Measurements from ENCODE around the gene RFC4. TPM values are rescaled to one million over a fixed set of nuclear protein-coding genes. Genes with fewer than 3 reads are reported as not detected.
A peak's percentile ranks its signal among the peaks of the same experiment; 100 is the strongest.

The RFC4 gene
- total and polyA plus RNA-seq, 8 donors: 3.2 to 121 (median 25.2) TPM; not detected in 1

- Histone ChIP-seq H3K27me3 (no peaks in the 10 kb centered on the region), H3K36me3 (peaks cover 58 to 82% (median 72%) of the 10 kb centered on the region in 4 donors), H3K4me3 (peak overlapping the region in 2 of 4 donors; percentile 74 to 98), H3K4me1 (peaks cover 40 to 62% (median 51%) of the 10 kb centered on the region in 4 donors), H3K27ac (peak overlapping the region in 1 of 5 donors; percentile 16), H3K9me3 (no peaks in the 10 kb centered on the region)
- WGBS, 5 donors: 33 to 49% (median 45%) methylated on average over 15 of the region's 15 CpGs
- no peak for DNase-seq
- intact Hi-C loops (cut with DNase I; ENCODE audit: low total_unique reads): loop anchor here (10.0 kb wide), 1 partner anchor 213 kb away; the partner anchor contains the start of gene DNAJB11
- no peak for TF ChIP-seq POLR2A (IDR thresholded peaks at IDR 0.05)
- TF ChIP-seq EP300 (IDR thresholded peaks at IDR 0.05): no peak
- TF ChIP-seq POLR2AphosphoS5 (IDR thresholded peaks at IDR 0.05): no peak
- TF ChIP-seq, protein P1, sequence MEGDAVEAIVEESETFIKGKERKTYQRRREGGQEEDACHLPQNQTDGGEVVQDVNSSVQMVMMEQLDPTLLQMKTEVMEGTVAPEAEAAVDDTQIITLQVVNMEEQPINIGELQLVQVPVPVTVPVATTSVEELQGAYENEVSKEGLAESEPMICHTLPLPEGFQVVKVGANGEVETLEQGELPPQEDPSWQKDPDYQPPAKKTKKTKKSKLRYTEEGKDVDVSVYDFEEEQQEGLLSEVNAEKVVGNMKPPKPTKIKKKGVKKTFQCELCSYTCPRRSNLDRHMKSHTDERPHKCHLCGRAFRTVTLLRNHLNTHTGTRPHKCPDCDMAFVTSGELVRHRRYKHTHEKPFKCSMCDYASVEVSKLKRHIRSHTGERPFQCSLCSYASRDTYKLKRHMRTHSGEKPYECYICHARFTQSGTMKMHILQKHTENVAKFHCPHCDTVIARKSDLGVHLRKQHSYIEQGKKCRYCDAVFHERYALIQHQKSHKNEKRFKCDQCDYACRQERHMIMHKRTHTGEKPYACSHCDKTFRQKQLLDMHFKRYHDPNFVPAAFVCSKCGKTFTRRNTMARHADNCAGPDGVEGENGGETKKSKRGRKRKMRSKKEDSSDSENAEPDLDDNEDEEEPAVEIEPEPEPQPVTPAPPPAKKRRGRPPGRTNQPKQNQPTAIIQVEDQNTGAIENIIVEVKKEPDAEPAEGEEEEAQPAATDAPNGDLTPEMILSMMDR (IDR thresholded peaks at IDR 0.05): no peak
These were observed 18.4 kb downstream of the RFC4 start for GRCh38 chr3:186787642-186788481.

- TF ChIP-seq POLR2AphosphoS5 (IDR thresholded peaks at IDR 0.05): no peak
- no peak for TF ChIP-seq POLR2A (IDR thresholded peaks at IDR 0.05)
- TF ChIP-seq, protein P1 (IDR thresholded peaks at IDR 0.05): no peak
- TF ChIP-seq EP300 (IDR thresholded peaks at IDR 0.05): no peak
- H3K27ac ChIP-seq: peak overlapping the region in 2 of 5 donors; percentile 34 to 36
- intact Hi-C loops (cut with DNase I; ENCODE audit: low total_unique reads): loop anchor here (10.0 kb wide), 1 partner anchor 212 kb away; the partner anchor contains the start of gene DNAJB11
- H3K36me3 ChIP-seq: peaks cover 58 to 72% (median 69%) of the 10 kb centered on the region in 4 donors
- H3K27me3 ChIP-seq: no peaks in the 10 kb centered on the region
- no peaks in the 10 kb centered on the region for H3K9me3 ChIP-seq
- no peak for DNase-seq
- H3K4me1 ChIP-seq: peaks cover 40 to 69% (median 56%) of the 10 kb centered on the region in 4 donors
- peak overlapping the region in 3 of 4 donors; percentile 65 to 98 (median 74) for H3K4me3 ChIP-seq
- 31 to 44% (median 39%) methylated on average over 3 of the region's 3 CpGs for WGBS, 5 donors
These were observed 19.4 kb downstream of the RFC4 start for GRCh38 chr3:186786922-186787321.

DNA sequence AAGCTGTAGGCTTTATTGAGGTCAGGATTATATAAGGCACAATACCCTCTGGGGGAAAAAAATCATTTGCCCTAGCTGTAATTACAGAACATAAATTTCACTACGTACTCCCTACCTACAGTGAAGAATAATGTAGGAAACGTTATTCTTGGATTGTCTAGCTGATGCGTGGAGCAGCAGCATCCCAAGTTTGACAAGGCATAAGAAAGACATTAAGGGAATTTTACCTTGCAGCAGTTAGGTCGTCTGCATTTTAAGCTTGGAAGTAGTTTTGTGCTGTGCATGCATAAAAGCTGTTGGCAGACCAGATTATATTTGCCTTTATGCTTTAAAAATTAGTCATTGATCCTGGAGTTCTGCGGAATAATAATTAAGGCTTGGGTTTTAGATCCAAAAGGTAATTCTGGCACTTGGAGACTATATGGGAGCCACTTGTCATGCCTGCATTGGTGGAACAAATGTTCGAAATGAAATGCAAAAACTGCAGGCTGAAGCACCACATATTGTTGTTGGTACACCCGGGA, 20.7 kb downstream of the RFC4 start:
- H3K4me3 ChIP-seq: peak overlapping the region; percentile 65 to 98 (median 80)
- intact Hi-C loops (cut with DNase I; ENCODE audit: low total_unique reads): loop anchor here (10.0 kb wide), 1 partner anchor 211 kb away; the partner anchor contains the start of gene DNAJB11
- WGBS, 5 donors: 8 to 12% (median 11%) methylated on average over 7 of the region's 7 CpGs
- no peaks in the 10 kb centered on the region for H3K9me3 ChIP-seq
- DNase-seq: no peak
- no peaks in the 10 kb centered on the region for H3K27me3 ChIP-seq
- H3K36me3 ChIP-seq: peaks cover 58 to 64% (median 63%) of the 10 kb centered on the region in 4 donors
- peak overlapping the region in 3 of 5 donors; percentile 98 to 99 (median 98) for H3K27ac ChIP-seq
- no peak for TF ChIP-seq POLR2AphosphoS5 (IDR thresholded peaks at IDR 0.05)
- TF ChIP-seq EP300 (IDR thresholded peaks at IDR 0.05): no peak
- TF ChIP-seq, protein P1 (IDR thresholded peaks at IDR 0.05): no peak
- no peak for TF ChIP-seq POLR2A (IDR thresholded peaks at IDR 0.05)
- H3K4me1 ChIP-seq: peaks cover 40 to 68% (median 56%) of the 10 kb centered on the region in 4 donors

- Histone ChIP-seq H3K4me3 (peak overlapping the region; percentile 65 to 98 (median 80)), H3K36me3 (peaks cover 54 to 58% (median 57%) of the 10 kb centered on the region in 4 donors), H3K9me3 (no peaks in the 10 kb centered on the region), H3K27me3 (no peaks in the 10 kb centered on the region), H3K4me1 (peaks cover 40 to 62% (median 53%) of the 10 kb centered on the region in 4 donors), H3K27ac (peak overlapping the region in 4 of 5 donors; percentile 98 to 99 (median 98))
- intact Hi-C loops (cut with DNase I; ENCODE audit: low total_unique reads): loop anchor here (10.0 kb wide), 1 partner anchor 210 kb away; the partner anchor contains the start of gene DNAJB11
- TF ChIP-seq POLR2AphosphoS5 (IDR thresholded peaks at IDR 0.05) (no peak), POLR2A (IDR thresholded peaks at IDR 0.05) (no peak), EP300 (IDR thresholded peaks at IDR 0.05) (no peak)
- TF ChIP-seq, protein P1 (IDR thresholded peaks at IDR 0.05): no peak
- WGBS, 5 donors: 3 to 7% (median 6%) methylated on average over 7 of the region's 7 CpGs
- peak in 1 of 2 donors; percentile 43 for DNase-seq
These were observed 21.3 kb downstream of the RFC4 start for GRCh38 chr3:186784820-186785494.

All from stomach (tissue), 9 donors.